HUES6 (cell line): ENCODE measurements around the gene MRPS15.
A peak's percentile ranks its signal among the peaks of the same experiment; 100 is the strongest.

Experiments
- H3K27ac ChIP-seq: 2 replicates; pipeline ENCODE4 v1.7.0; 2013; ENCODE audit warnings: low read depth, mild to moderate bottlenecking, low read length, inconsistent platforms
- H3K27me3 ChIP-seq: 2 replicates; pipeline ENCODE4 v1.6.1; 2013; ENCODE audit warnings: low read length; ENCODE audit not compliant: control insufficient read depth, insufficient read depth
- H3K36me3 ChIP-seq: 2 replicates; pipeline ENCODE4 v1.6.1; 2013; ENCODE audit warnings: low read length; ENCODE audit not compliant: control insufficient read depth, insufficient read depth
- H3K4me1 ChIP-seq: 2 replicates; pipeline ENCODE4 v1.6.1; 2013; ENCODE audit warnings: low read length; ENCODE audit not compliant: control insufficient read depth, insufficient read depth
- H3K4me3 ChIP-seq: 2 replicates; pipeline ENCODE4 v1.5.1; 2013; ENCODE audit warnings: low read depth, low read length
- H3K9ac ChIP-seq: one replicate; pipeline ENCODE4 v1.6.1; 2013; ENCODE audit warnings: mild to moderate bottlenecking, low read length
- H3K9me3 ChIP-seq: 2 replicates; pipeline ENCODE4 v1.6.1; 2013; ENCODE audit warnings: low read depth, low read length; ENCODE audit not compliant: control insufficient read depth, insufficient read depth

MRPS15 gene

GRCh38 chr1:36456391-36456928 lies 7.7 kb downstream of the MRPS15 start:
- H3K4me3 ChIP-seq: no peak overlapping the region
- H3K36me3 ChIP-seq: peaks cover 65% of the 10 kb centered on the region
- no peaks in the 10 kb centered on the region for H3K27me3 ChIP-seq
- no peak overlapping the region for H3K27ac ChIP-seq
- no peak overlapping the region for H3K9ac ChIP-seq
- no peaks in the 10 kb centered on the region for H3K4me1 ChIP-seq
- H3K9me3 ChIP-seq: no peaks in the 10 kb centered on the region

- Histone ChIP-seq H3K27me3 (no peaks in the 10 kb centered on the region), H3K36me3 (peaks cover 55% of the 10 kb centered on the region), H3K9me3 (no peaks in the 10 kb centered on the region), H3K27ac (no peak overlapping the region), H3K4me3 (no peak overlapping the region), H3K4me1 (no peaks in the 10 kb centered on the region), H3K9ac (no peak overlapping the region)
Observed at GRCh38 chr1:36455386-36455785, 8.8 kb downstream of the MRPS15 start.

GRCh38 chr1:36453600-36454388 lies 10.4 kb downstream of the MRPS15 start:
- no peaks in the 10 kb centered on the region for H3K27me3 ChIP-seq
- no peak overlapping the region for H3K9ac ChIP-seq
- no peaks in the 10 kb centered on the region for H3K9me3 ChIP-seq
- no peak overlapping the region for H3K27ac ChIP-seq
- H3K36me3 ChIP-seq: peaks cover 41% of the 10 kb centered on the region
- H3K4me1 ChIP-seq: no peaks in the 10 kb centered on the region
- H3K4me3 ChIP-seq: no peak overlapping the region

- no peaks in the 10 kb centered on the region for H3K27me3 ChIP-seq
- no peaks in the 10 kb centered on the region for H3K9me3 ChIP-seq
- H3K9ac ChIP-seq: no peak overlapping the region
- H3K27ac ChIP-seq: no peak overlapping the region
- no peak overlapping the region for H3K4me3 ChIP-seq
- peaks cover 35% of the 10 kb centered on the region for H3K36me3 ChIP-seq
- H3K4me1 ChIP-seq: no peaks in the 10 kb centered on the region
Observed at GRCh38 chr1:36453051-36453450, 11.1 kb downstream of the MRPS15 start.

- Histone ChIP-seq H3K4me3 (peak overlapping the region; percentile 75), H3K4me1 (0 out of 2 replicates have a peak, but pooled peaks cover 3% of the 10 kb centered on the region), H3K27ac (peak overlapping the region; percentile 63; the same call in 1 of the 2 replicates), H3K27me3 (no peaks in the 10 kb centered on the region), H3K9me3 (no peaks in the 10 kb centered on the region), H3K36me3 (peaks cover 18% of the 10 kb centered on the region), H3K9ac (peak overlapping the region; percentile 88)
Observed at GRCh38 chr1:36450919-36451305, 13.3 kb downstream of the MRPS15 start.

- Histone ChIP-seq H3K4me3 (peak within 1 kb of the TSS; percentile 75), H3K36me3 (peaks cover 12% of the 10 kb centered on the region)
Observed at GRCh38 chr1:36450270-36450918, 13.8 kb downstream of the MRPS15 start, which contains the start of gene OSCP1. TSS of gene OSCP1 (minus strand) at chr1:36450451. CDS start at chr1:36450369, 82 bp downstream.

GRCh38 chr1:36448530-36449056 lies 15.6 kb downstream of the MRPS15 start:
- Histone ChIP-seq H3K9ac (no peak overlapping the region), H3K27ac (no peak overlapping the region), H3K4me3 (no peak overlapping the region), H3K4me1 (0 out of 2 replicates have a peak, but pooled peaks cover 3% of the 10 kb centered on the region), H3K9me3 (no peaks in the 10 kb centered on the region), H3K27me3 (no peaks in the 10 kb centered on the region), H3K36me3 (no peaks in the 10 kb centered on the region; the same call in 1 of the 2 replicates)

More at GRCh38 chr1:36450270-36450918, 13.8 kb downstream of the MRPS15 start, which contains the start of gene OSCP1:
- Histone ChIP-seq H3K27me3 (no peaks in the 10 kb centered on the region), H3K9ac (peak within 1 kb of the TSS; percentile 88), H3K9me3 (no peaks in the 10 kb centered on the region), H3K27ac (peak within 1 kb of the TSS; percentile 63; the same call in 1 of the 2 replicates), H3K4me1 (0 out of 2 replicates have a peak, but pooled peaks cover 3% of the 10 kb centered on the region)

GRCh38 chr1:36447450-36447849 lies 16.7 kb downstream of the MRPS15 start:
- Histone ChIP-seq H3K27ac (no peak overlapping the region), H3K4me1 (0 out of 2 replicates have a peak, but pooled peaks cover 3% of the 10 kb centered on the region), H3K4me3 (no peak overlapping the region), H3K9ac (no peak overlapping the region), H3K9me3 (no peaks in the 10 kb centered on the region), H3K27me3 (no peaks in the 10 kb centered on the region), H3K36me3 (no peaks in the 10 kb centered on the region)

- Histone ChIP-seq H3K4me3 (no peak overlapping the region), H3K27ac (no peak overlapping the region), H3K4me1 (0 out of 2 replicates have a peak, but pooled peaks cover 3% of the 10 kb centered on the region), H3K27me3 (no peaks in the 10 kb centered on the region), H3K36me3 (no peaks in the 10 kb centered on the region), H3K9ac (no peak overlapping the region), H3K9me3 (no peaks in the 10 kb centered on the region)
Observed at GRCh38 chr1:36446746-36447145, 17.4 kb downstream of the MRPS15 start.

GRCh38 chr1:36446271-36446670 lies 17.9 kb downstream of the MRPS15 start:
- Histone ChIP-seq H3K36me3 (no peaks in the 10 kb centered on the region), H3K27me3 (no peaks in the 10 kb centered on the region), H3K9ac (no peak overlapping the region), H3K9me3 (no peaks in the 10 kb centered on the region), H3K4me1 (0 out of 2 replicates have a peak, but pooled peaks cover 3% of the 10 kb centered on the region), H3K27ac (no peak overlapping the region), H3K4me3 (no peak overlapping the region)
